Measurements from ENCODE around the gene OSBPL7. TPM values are rescaled to one million over a fixed set of nuclear protein-coding genes. Genes with fewer than 3 reads are reported as not detected.
A peak's percentile ranks its signal among the peaks of the same experiment; 100 is the strongest.

Gene OSBPL7, protein sequence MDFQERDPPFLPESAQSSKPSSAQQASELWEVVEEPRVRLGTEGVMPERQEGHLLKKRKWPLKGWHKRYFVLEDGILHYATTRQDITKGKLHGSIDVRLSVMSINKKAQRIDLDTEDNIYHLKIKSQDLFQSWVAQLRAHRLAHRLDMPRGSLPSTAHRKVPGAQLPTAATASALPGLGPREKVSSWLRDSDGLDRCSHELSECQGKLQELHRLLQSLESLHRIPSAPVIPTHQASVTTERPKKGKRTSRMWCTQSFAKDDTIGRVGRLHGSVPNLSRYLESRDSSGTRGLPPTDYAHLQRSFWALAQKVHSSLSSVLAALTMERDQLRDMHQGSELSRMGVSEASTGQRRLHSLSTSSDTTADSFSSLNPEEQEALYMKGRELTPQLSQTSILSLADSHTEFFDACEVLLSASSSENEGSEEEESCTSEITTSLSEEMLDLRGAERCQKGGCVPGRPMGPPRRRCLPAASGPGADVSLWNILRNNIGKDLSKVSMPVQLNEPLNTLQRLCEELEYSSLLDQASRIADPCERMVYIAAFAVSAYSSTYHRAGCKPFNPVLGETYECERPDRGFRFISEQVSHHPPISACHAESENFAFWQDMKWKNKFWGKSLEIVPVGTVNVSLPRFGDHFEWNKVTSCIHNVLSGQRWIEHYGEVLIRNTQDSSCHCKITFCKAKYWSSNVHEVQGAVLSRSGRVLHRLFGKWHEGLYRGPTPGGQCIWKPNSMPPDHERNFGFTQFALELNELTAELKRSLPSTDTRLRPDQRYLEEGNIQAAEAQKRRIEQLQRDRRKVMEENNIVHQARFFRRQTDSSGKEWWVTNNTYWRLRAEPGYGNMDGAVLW
- 1 to 10 TPM; 1.2 to 9.2 (median 4.5) TPM for polyA plus RNA-seq (ENCODE audit: low read depth in 6 of 6)

- H3K4me3 Mint-ChIP-seq: peak within 1 kb of the TSS; percentile 91 to 99 (median 98)
- no peaks in the 10 kb centered on the region for H3K9me3 Mint-ChIP-seq
- H3K4me1 Mint-ChIP-seq: peaks cover 23 to 33% (median 28%) of the 10 kb centered on the region in 3 donors
- H3K27ac Mint-ChIP-seq: peak within 1 kb of the TSS; percentile 83 to 92 (median 87)
- DNase-seq (peak; percentile 66), ATAC-seq (ENCODE audit: low read depth in 2 of 2) (peak; percentile 96 to 97)
- no peaks in the 10 kb centered on the region for H3K27me3 Mint-ChIP-seq
- H3K36me3 Mint-ChIP-seq: peaks cover 5 to 27% of the 10 kb centered on the region in 2 donors
These were observed at the start of gene OSBPL7 for GRCh38 chr17:47821424-47822391. Gene OSBPL7 (minus strand): TSS chr17:47821794. CDS start chr17:47820278, 1,516 bp downstream.

- DNase-seq: no peak
- Mint-ChIP-seq H3K4me3 (peak overlapping the region in 1 of 8 donors; percentile 30), H3K27me3 (peaks cover 54 to 87% (median 71%) of the 10 kb centered on the region in 3 donors), H3K9me3 (no peaks in the 10 kb centered on the region), H3K4me1 (peaks cover 5 to 11% (median 7%) of the 10 kb centered on the region in 3 donors), H3K36me3 (peaks cover 0 to 8% of the 10 kb centered on the region in 2 donors), H3K27ac (no peak overlapping the region)
- no peak for ATAC-seq (ENCODE audit: low read depth in 2 of 2)
These were observed 49.5 kb upstream of the OSBPL7 start for GRCh38 chr17:47871048-47871447.

GRCh38 chr17:47870056-47870455 lies 48.5 kb upstream of the OSBPL7 start:
- peaks cover 5 to 7% (median 7%) of the 10 kb centered on the region in 3 donors for H3K4me1 Mint-ChIP-seq
- no peaks in the 10 kb centered on the region for H3K9me3 Mint-ChIP-seq
- H3K27ac Mint-ChIP-seq: no peak overlapping the region

DNA sequence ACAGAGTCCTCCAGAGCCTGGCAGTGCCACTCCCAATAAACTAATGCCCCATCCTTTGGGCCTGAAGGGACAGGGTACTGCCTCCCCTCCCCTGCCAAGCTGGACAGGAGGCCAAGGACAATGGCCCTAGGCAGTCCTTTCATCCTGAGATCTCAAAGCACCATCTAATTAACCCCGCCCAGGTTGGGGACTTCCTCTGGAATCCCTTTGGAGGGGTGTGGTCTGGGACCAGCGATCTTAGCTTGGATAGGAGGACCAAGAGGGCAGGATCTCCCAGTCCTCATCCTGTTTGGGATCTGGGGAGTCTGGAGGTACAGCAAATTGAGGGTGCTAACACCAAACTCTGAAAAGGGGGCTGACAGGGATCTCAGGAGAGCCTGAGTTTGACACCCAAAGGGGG lies 47.5 kb upstream of the OSBPL7 start:
- Mint-ChIP-seq H3K36me3 (no peaks in the 10 kb centered on the region), H3K27me3 (peaks cover 50 to 78% (median 70%) of the 10 kb centered on the region in 3 donors), H3K9me3 (no peaks in the 10 kb centered on the region), H3K4me1 (peaks cover 5 to 7% (median 7%) of the 10 kb centered on the region in 3 donors), H3K27ac (no peak overlapping the region), H3K4me3 (no peak overlapping the region)
- DNase-seq (no peak), ATAC-seq (ENCODE audit: low read depth in 2 of 2) (no peak)

More at GRCh38 chr17:47870056-47870455, 48.5 kb upstream of the OSBPL7 start:
- Mint-ChIP-seq H3K36me3 (no peaks in the 10 kb centered on the region), H3K27me3 (peaks cover 53 to 87% (median 71%) of the 10 kb centered on the region in 3 donors), H3K4me3 (no peak overlapping the region)
- DNase-seq (no peak), ATAC-seq (ENCODE audit: low read depth in 2 of 2) (no peak)

DNA sequence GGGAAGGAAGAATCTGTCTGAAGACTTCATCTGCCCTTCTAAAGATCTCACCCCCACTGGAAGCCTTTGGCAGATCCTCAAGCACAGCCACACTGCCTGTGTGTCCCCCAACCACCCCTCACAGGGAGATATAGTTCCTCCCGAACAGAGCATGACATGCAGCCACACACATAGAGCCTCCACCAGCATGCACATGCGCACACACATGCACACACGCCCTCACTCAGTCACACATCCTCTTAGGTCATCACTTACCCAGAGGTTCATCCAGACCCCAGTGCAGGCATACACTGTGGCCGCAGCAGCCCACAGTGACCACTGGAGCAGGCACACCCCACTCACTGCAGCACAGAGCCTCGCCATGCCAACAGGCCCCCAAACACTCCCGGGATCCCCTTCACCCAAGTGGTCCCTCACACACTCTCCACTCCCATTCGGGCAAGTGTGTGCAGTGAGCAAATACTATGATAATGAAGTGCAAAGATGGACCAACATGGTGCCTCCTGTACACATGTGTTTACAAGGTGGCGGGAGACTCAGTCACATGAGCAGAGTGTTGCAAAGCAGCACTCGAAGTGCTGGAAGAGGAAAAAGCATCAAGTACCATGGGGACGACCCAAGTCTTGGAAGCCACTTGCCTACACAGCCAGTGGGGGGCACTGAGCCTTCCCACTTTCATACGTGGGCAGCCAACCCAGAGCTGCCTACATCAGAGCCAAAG lies 46.4 kb upstream of the OSBPL7 start:
- Mint-ChIP-seq H3K27me3 (peaks cover 51 to 67% (median 62%) of the 10 kb centered on the region in 3 donors), H3K4me3 (no peak overlapping the region), H3K27ac (no peak overlapping the region), H3K9me3 (no peaks in the 10 kb centered on the region), H3K36me3 (no peaks in the 10 kb centered on the region), H3K4me1 (peaks cover 5 to 7% (median 7%) of the 10 kb centered on the region in 3 donors)
- no peak for ATAC-seq (ENCODE audit: low read depth in 2 of 2)
- DNase-seq: no peak

DNA sequence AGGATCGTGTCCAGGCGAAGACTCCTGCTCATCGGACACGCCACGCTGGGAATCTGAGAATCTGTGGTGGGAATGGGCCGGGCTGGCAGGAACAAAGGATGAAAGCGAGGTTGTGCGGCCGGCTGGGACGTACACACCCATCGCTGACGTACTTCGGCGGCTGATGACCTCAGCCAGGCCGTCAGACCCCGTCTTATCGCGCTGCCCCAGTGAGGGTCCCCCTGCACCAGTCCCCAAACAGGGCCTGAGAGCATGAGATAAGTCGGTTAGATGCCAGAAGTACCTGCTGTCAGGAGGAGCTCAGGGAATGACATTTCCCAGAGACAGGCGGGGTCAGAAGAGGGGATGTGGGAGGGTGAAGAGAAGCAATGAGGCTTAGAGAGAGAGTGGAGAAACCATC lies 45.3 kb upstream of the OSBPL7 start:
- no peak for DNase-seq
- H3K27ac Mint-ChIP-seq: no peak overlapping the region
- H3K27me3 Mint-ChIP-seq: peaks cover 49 to 62% (median 55%) of the 10 kb centered on the region in 3 donors
- no peak overlapping the region for H3K4me3 Mint-ChIP-seq
- H3K36me3 Mint-ChIP-seq: no peaks in the 10 kb centered on the region
- H3K9me3 Mint-ChIP-seq: no peaks in the 10 kb centered on the region
- peaks cover 2 to 3% (median 2%) of the 10 kb centered on the region in 3 donors for H3K4me1 Mint-ChIP-seq
- no peak for ATAC-seq (ENCODE audit: low read depth in 2 of 2)

DNA sequence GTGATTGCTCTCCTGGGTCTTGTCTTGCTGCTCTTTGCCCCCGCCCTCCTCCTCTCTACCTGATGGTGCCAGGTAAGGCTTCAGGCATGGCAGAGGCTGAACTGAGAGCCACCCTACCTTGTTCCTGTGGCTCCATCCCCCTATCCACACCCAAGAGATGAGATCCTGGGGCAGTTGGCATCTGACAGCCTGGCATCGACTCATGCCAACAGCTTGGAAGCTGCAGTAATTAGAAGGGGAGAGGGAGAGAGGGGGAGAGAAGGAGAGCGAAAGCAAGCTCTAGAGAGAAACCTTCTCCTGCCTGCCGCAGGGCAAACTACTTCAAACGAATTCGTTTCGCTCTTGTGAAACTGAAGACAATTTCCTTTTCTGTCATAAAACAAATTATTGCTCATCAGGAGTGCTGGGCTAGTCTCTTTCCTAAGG lies 43.2 kb upstream of the OSBPL7 start:
- Mint-ChIP-seq H3K27me3 (peaks cover 43 to 48% (median 43%) of the 10 kb centered on the region in 3 donors), H3K4me3 (no peak overlapping the region), H3K4me1 (no peaks in the 10 kb centered on the region), H3K9me3 (no peaks in the 10 kb centered on the region), H3K27ac (peak overlapping the region in 1 of 6 donors; percentile 65), H3K36me3 (no peaks in the 10 kb centered on the region)
- DNase-seq: no peak
- no peak for ATAC-seq (ENCODE audit: low read depth in 2 of 2)

GRCh38 chr17:47862621-47863440 lies 41.2 kb upstream of the OSBPL7 start:
- Mint-ChIP-seq H3K36me3 (peaks cover 0 to 7% of the 10 kb centered on the region in 2 donors), H3K27ac (no peak overlapping the region), H3K4me1 (peaks cover 0 to 5% (median 0%) of the 10 kb centered on the region in 3 donors), H3K4me3 (no peak overlapping the region), H3K27me3 (peaks cover 41 to 56% (median 53%) of the 10 kb centered on the region in 3 donors), H3K9me3 (no peaks in the 10 kb centered on the region)
- ATAC-seq (ENCODE audit: low read depth in 2 of 2) (no peak), DNase-seq (no peak)

- Mint-ChIP-seq H3K27me3 (peaks cover 43 to 60% (median 52%) of the 10 kb centered on the region in 3 donors), H3K9me3 (no peaks in the 10 kb centered on the region), H3K4me3 (no peak overlapping the region), H3K27ac (no peak overlapping the region), H3K4me1 (peaks cover 0 to 5% (median 0%) of the 10 kb centered on the region in 3 donors), H3K36me3 (peaks cover 0 to 7% of the 10 kb centered on the region in 2 donors)
- no peak for ATAC-seq (ENCODE audit: low read depth in 2 of 2)
- DNase-seq: no peak
These were observed 38.8 kb upstream of the OSBPL7 start for GRCh38 chr17:47860386-47860785.

DNA sequence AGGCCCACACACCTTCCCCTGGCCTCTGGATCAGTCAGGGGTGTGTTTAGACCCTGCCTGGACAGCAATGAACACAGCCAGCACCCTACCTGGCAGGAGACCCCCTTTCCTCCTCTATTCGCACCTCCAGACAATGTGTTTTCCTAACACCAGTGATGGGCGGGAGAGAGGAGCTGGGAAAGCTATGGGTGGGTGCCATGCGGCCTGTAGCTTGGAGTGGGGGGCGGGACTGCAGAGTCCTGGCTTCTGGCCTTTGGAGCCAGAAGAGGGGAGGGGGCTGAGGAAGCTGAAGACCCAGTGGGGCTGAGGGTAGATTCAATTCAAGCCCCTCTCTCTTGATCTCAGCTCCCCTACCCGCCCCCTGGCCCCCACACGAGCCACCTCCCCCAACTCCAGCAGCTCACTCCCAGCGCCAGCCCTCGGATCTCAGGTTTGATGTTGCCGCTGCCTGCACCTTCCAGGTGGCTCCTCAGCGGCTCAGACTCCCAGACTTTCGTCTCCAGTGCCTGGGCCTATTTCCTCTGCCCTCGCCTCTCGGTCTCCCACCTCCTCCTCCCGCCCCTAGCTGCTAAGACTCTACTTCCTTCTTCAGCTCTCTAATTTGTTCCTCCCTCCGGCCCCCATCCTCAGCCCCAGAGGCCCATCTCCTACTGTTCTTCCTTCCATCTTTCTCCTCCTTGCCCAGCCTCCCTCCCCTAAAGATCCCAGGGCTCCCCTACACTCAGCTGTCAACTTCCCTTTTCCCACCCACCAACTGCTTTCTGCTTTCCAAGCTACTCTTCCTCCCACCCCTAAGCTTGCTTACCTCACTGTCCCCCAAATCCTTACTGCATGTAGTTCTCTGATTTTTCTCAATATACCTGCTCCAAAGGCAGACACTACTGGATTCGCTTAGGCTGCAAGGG lies 36.2 kb upstream of the OSBPL7 start:
- peaks cover 56 to 74% (median 71%) of the 10 kb centered on the region in 3 donors for H3K27me3 Mint-ChIP-seq
- peaks cover 0 to 7% of the 10 kb centered on the region in 2 donors for H3K36me3 Mint-ChIP-seq
- H3K4me1 Mint-ChIP-seq: peaks cover 0 to 5% (median 0%) of the 10 kb centered on the region in 3 donors
- no peak for ATAC-seq (ENCODE audit: low read depth in 2 of 2)
- no peak overlapping the region for H3K4me3 Mint-ChIP-seq
- no peak for DNase-seq
- H3K27ac Mint-ChIP-seq: peak overlapping the region in 1 of 6 donors; percentile 38
- no peaks in the 10 kb centered on the region for H3K9me3 Mint-ChIP-seq

- Mint-ChIP-seq H3K9me3 (no peaks in the 10 kb centered on the region), H3K27me3 (peaks cover 65 to 84% (median 81%) of the 10 kb centered on the region in 3 donors), H3K4me3 (no peak overlapping the region), H3K36me3 (peaks cover 0 to 7% of the 10 kb centered on the region in 2 donors), H3K27ac (no peak overlapping the region), H3K4me1 (peaks cover 9 to 13% (median 9%) of the 10 kb centered on the region in 3 donors)
- ATAC-seq (ENCODE audit: low read depth in 2 of 2) (no peak), DNase-seq (no peak)
These were observed 35.2 kb upstream of the OSBPL7 start for GRCh38 chr17:47856830-47857229.

All from naive B cell (primary cell).